ENCODE measurements around the gene KSR2.

Gene KSR2

GRCh38 chr12:117476341-117476740 is 492.4 kb downstream of the KSR2 start:
- DNase-seq (ENCODE audit: low read depth): no peak
- no peak for TF ChIP-seq CTCF (conservative IDR thresholded peaks at IDR 0.05; ENCODE audit: low read length)

GRCh38 chr12:117473856-117474255 is 494.9 kb downstream of the KSR2 start:
- no peak overlapping the region for H3K4me3 ChIP-seq (ENCODE audit: low read length)
- no peak for DNase-seq (ENCODE audit: low read depth)
- no peak for TF ChIP-seq CTCF (conservative IDR thresholded peaks at IDR 0.05; ENCODE audit: low read length)

More at GRCh38 chr12:117476341-117476740, 492.4 kb downstream of the KSR2 start:
- H3K4me3 ChIP-seq (ENCODE audit: low read length): no peak overlapping the region

GRCh38 chr12:117472983-117473382 is 495.8 kb downstream of the KSR2 start:
- peak; percentile 43 for TF ChIP-seq CTCF (conservative IDR thresholded peaks at IDR 0.05; ENCODE audit: low read length)
- no peak for DNase-seq (ENCODE audit: low read depth)
- no peak overlapping the region for H3K4me3 ChIP-seq (ENCODE audit: low read length)

- no peak overlapping the region for H3K4me3 ChIP-seq (ENCODE audit: low read length)
- no peak for DNase-seq (ENCODE audit: low read depth)
- peak; percentile 36 for TF ChIP-seq CTCF (conservative IDR thresholded peaks at IDR 0.05; ENCODE audit: low read length)
These were observed 498.0 kb downstream of the KSR2 start for GRCh38 chr12:117470804-117471203.

- TF ChIP-seq CTCF (conservative IDR thresholded peaks at IDR 0.05; ENCODE audit: low read length): no peak
- H3K4me3 ChIP-seq (ENCODE audit: low read length): no peak overlapping the region
- DNase-seq (ENCODE audit: low read depth): no peak
These were observed 498.8 kb downstream of the KSR2 start for GRCh38 chr12:117469883-117470483.

- no peak for DNase-seq (ENCODE audit: low read depth)
- H3K4me3 ChIP-seq (ENCODE audit: low read length): no peak overlapping the region
- TF ChIP-seq CTCF (conservative IDR thresholded peaks at IDR 0.05; ENCODE audit: low read length): no peak
These were observed 500.8 kb downstream of the KSR2 start for GRCh38 chr12:117468016-117468415.

GRCh38 chr12:117467588-117467987 is 501.2 kb downstream of the KSR2 start:
- no peak overlapping the region for H3K4me3 ChIP-seq (ENCODE audit: low read length)
- DNase-seq (ENCODE audit: low read depth): no peak
- TF ChIP-seq CTCF (conservative IDR thresholded peaks at IDR 0.05; ENCODE audit: low read length): no peak
